Colonic mucosa (tissue), 4 donors: ENCODE results near the gene ZNF26. TPM values are rescaled to one million over a fixed set of nuclear protein-coding genes. Genes with fewer than 3 reads are reported as not detected.

ENCODE experiments used
- DNase-seq: peaks from one replicate; pipeline ENCODE4 v3.0.0-alpha.2; 2020
- H3K27ac ChIP-seq: fragments of 200-600 bp; one replicate; pipeline ENCODE4 v1.8.0; 2021
- H3K27me3 ChIP-seq: fragments of 200-600 bp; one replicate; pipeline ENCODE4 v1.8.0; 2021
- H3K36me3 ChIP-seq: fragments of 200-600 bp; one replicate; pipeline ENCODE4 v1.8.0; 2021
- H3K4me1 ChIP-seq: fragments of 200-600 bp; one replicate; pipeline ENCODE4 v1.8.0; 2021; ENCODE audit warnings: mild to moderate bottlenecking
- H3K4me3 ChIP-seq: fragments of 200-600 bp; one replicate; pipeline ENCODE4 v1.8.0; 2021
- H3K9ac ChIP-seq, 2 donors: one replicate each; pipeline ENCODE4 v1.7.0; 2013; ENCODE audit warnings: control low read depth in 2 of 2, low read depth in 2 of 2, low read length in 2 of 2
- H3K9me3 ChIP-seq: fragments of 200-600 bp; one replicate; pipeline ENCODE4 v1.8.0; 2021
- CTCF ChIP-seq: fragments of 200-600 bp; IDR thresholded peaks from one replicate; pipeline ENCODE4 v1.8.0; 2022; ENCODE audit warnings: antibody characterized with exemption, mild to moderate bottlenecking
- intact Hi-C: fragments of 100-400 bp; cut with DNase I; formaldehyde crosslinking; loops from one replicate; pipeline ENCODE4 v1.14.1; 2022
- total RNA-seq, 2 donors: library from RNA; stranded (reverse); fragmentation: NEBNext Ultra II Directional in 1 of 2; extraction: Animal tissue kit (Norgen Biotek cat#: 25700) in 1 of 2; gene quantifications; one replicate each; pipeline ENCODE4 v1.2.1, GENCODE V29; 2021
- donor health status: healthy.
- donor health status: DM: no; HTN: no; CAD: no.
- donor health status: DM: no; HTN: no; CAD: no.

Gene ZNF26
- total RNA-seq, 2 donors from 2014 or later, result 6.7 to 7.2 TPM

GRCh38 chr12:133046698-133047097 lies 60.5 kb downstream of the ZNF26 start:
- no peak overlapping the region for H3K9ac ChIP-seq
- TF ChIP-seq CTCF, result no peak
- H3K27me3 ChIP-seq, result no peaks in the 10 kb centered on the region
- H3K4me1 ChIP-seq, result no peaks in the 10 kb centered on the region
- peaks cover 46% of the 10 kb centered on the region for H3K9me3 ChIP-seq
- no peak for DNase-seq
- H3K4me3 ChIP-seq, result no peak overlapping the region
- H3K36me3 ChIP-seq, result peaks cover 35% of the 10 kb centered on the region
- H3K27ac ChIP-seq, result no peak overlapping the region
- intact Hi-C loops, result no loop called here

- H3K27ac ChIP-seq, result no peak overlapping the region
- no peak overlapping the region for H3K4me3 ChIP-seq
- no peaks in the 10 kb centered on the region for H3K27me3 ChIP-seq
- H3K9me3 ChIP-seq, result peaks cover 42% of the 10 kb centered on the region
- no peak for TF ChIP-seq CTCF
- peaks cover 24% of the 10 kb centered on the region for H3K36me3 ChIP-seq
- H3K9ac ChIP-seq, result no peak overlapping the region
- no peaks in the 10 kb centered on the region for H3K4me1 ChIP-seq
- intact Hi-C loops, result no loop called here
- DNase-seq, result no peak
These were observed 71.3 kb downstream of the ZNF26 start for GRCh38 chr12:133057446-133057845.

- Histone ChIP-seq H3K27ac (no peak overlapping the region), H3K4me1 (no peaks in the 10 kb centered on the region), H3K9me3 (peaks cover 32% of the 10 kb centered on the region), H3K36me3 (peaks cover 16% of the 10 kb centered on the region), H3K9ac (no peak overlapping the region), H3K27me3 (no peaks in the 10 kb centered on the region), H3K4me3 (no peak overlapping the region)
- intact Hi-C loops, result no loop called here
- no peak for DNase-seq
- no peak for TF ChIP-seq CTCF
These were observed 72.3 kb downstream of the ZNF26 start for GRCh38 chr12:133058203-133059113.

- no peak overlapping the region for H3K9ac ChIP-seq
- no peaks in the 10 kb centered on the region for H3K4me1 ChIP-seq
- intact Hi-C loops, result no loop called here
- H3K4me3 ChIP-seq, result no peak overlapping the region
- H3K27ac ChIP-seq, result no peak overlapping the region
- no peak for DNase-seq
- peaks cover 7% of the 10 kb centered on the region for H3K36me3 ChIP-seq
- H3K9me3 ChIP-seq, result peaks cover 32% of the 10 kb centered on the region
- no peak for TF ChIP-seq CTCF
- no peaks in the 10 kb centered on the region for H3K27me3 ChIP-seq
These were observed 75.8 kb downstream of the ZNF26 start for GRCh38 chr12:133061954-133062353.

- DNase-seq, result no peak
- Histone ChIP-seq H3K27ac (no peak overlapping the region), H3K4me1 (no peaks in the 10 kb centered on the region), H3K36me3 (no peaks in the 10 kb centered on the region), H3K27me3 (no peaks in the 10 kb centered on the region), H3K9ac (no peak overlapping the region), H3K4me3 (no peak overlapping the region), H3K9me3 (peaks cover 20% of the 10 kb centered on the region)
- intact Hi-C loops, result no loop called here
- TF ChIP-seq CTCF, result no peak
These were observed 77.4 kb downstream of the ZNF26 start for GRCh38 chr12:133063556-133063955.
